NAMALWA (cell line): ENCODE measurements around the gene GPC2.
"Not testable (repeated sequence)": the region's sequence is repeated elsewhere in the genome, so short reads cannot be mapped to it uniquely, and the experiment has no call there.

Experiments
- DNase-seq: peaks from one replicate; pipeline ENCODE4 v3.0.0-alpha.2; 2015; ENCODE audit warnings: low spot score

GPC2 gene

DNA sequence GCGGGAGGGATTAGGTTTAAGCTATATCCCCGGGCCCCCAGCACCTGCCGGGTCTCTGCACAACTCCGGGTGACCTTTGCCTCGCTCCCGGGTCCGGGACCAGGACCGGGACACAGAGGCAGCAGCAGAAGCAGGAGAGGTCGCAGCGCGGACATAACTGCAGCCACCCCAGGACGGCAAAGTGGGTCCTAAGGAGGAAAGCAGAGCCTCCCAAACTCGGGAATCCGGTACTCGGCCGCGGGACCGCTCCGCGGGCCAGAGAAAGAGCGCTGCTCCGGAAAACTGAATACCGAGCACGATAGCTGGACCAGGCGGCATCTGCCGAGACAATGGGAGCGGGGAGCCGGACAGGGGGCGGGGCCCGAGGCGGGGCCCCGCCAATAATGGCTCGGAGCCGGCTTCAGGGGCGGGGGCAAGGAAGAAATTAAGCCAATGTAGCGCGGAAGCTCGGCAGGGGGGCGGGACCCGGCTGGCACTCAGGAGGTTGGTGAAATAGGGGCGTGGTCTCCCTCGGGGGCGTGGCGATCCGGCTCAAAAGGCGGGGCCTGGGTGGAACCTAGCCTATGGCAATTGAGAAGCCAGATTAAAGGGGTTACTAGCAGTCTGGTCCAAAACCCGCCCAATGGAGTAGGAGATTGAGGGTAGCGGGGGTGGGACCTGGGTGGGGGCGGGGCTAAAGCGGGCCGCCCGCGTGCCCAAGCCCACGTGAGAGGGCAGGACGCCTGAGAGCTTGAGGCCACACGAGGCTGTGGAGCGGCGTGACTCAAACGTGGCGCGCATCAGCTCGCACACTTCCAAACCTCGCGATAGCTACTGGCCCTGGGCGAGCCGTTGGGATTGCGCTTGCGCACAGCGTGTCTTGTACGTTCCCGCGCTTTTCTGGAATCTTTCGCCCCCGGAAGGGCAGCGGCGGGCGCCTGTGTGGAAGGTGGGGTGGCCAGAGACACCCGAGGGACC lies at the start of gene GPC2, which contains the start of gene STAG3:
GPC2 (minus strand) TSS at position 337 of the 957 bp plus-strand sequence; CDS start at position 155, 182 bp downstream.
STAG3 (plus strand) TSS at position 874 of the 957 bp plus-strand sequence. CDS start 2,639 bp downstream, outside the sequence.
- peak; percentile 100 for DNase-seq

GRCh38 chr7:100224891-100225290 lies 47.7 kb upstream of the GPC2 start:
- not testable (repeated sequence) for DNase-seq

DNA sequence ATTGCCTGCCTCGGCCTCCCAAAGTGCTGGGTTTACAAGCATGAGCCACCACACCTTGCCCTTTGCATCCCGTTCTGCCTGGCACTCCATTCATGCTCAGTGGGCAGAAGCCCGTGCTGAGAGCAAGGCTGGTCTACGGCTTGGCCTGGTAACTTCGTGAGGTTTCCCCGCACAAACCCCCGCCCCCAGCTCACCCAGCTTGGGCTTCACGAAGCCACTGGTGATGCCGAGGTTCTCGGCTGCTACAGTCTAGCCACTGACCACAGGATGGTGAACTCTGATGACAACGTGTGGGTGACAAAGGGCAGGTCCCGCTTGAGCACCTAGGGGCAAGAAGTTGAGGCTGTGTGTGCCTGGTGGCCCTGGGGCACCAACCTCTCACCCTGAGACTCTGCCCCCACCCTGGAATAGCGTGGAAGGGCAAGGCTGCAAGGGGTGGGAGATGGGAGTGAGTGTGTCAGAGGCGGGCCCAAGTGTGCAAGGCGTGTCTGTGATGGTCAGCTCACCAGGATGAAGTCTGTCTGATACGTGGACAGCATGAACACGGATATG lies 46.3 kb upstream of the GPC2 start:
- DNase-seq = not testable (repeated sequence)

- no peak for DNase-seq
These were observed 45.4 kb upstream of the GPC2 start for GRCh38 chr7:100222445-100223132.

DNA sequence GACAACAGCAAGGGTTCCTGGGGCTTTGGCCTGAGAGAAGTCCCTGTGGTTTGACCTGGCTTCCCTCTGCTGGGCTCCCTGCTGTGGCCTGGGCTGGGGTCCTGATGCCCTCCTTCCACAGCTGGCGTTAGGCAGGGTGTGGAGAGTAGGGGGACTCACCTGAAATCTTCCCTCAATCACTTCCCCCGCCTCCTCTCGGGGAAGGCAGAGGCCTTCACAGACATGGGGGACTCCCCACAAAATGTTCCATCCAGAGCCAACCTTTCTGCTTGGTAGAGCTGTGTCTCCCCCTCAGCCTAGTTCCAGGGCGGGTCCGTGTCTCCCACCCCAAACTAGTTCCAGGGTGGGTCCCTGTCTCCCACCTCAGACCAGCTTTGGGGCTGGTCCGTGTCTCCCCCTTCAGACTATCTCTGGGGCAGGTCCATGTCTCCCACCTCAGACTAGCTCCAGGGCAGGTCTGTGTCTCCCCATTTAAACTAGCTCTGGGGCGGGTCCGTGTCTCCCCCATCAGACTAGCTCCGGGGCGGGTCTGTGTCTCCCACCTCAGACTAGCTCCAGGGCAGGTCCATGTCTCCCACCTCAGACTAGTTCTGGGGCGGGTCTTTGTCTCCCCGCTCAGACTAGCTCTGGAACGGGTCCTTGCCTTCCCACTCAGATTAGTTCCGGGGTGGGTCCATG lies 44.7 kb upstream of the GPC2 start:
- DNase-seq = no peak

GRCh38 chr7:100221231-100221718 lies 44.1 kb upstream of the GPC2 start:
- DNase-seq = peak; percentile 93

- DNase-seq = no peak
These were observed 43.5 kb upstream of the GPC2 start for GRCh38 chr7:100220586-100221230.

GRCh38 chr7:100219801-100220585 lies 42.8 kb upstream of the GPC2 start, which contains the start of gene PVRIG:
Gene PVRIG (plus strand): TSS chr7:100219949. CDS start chr7:100219971, 22 bp downstream.
- peak; percentile 46 for DNase-seq

DNA sequence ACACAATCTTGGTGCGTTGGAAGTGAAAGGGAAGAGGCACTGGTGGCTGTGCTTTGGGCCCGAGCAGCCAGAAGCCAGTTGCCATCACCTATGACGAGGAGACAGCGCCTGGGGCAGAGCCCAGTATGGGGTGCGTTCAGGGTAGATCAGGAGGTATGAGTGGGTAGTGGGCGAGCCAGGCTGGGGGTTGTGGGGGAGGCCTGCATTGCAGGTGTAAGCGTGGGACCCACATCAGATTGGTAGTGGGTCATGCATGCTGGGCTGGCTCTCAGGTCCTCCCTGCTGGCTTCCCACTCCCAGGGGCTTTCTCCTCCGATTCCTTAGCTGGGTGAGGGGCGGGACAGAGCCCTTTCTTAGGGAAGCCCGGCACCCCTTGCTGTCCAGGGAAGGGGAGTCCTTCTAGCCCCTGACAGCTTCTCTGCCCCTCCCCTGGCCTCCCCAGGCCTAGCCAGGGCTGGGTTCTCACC lies 42.1 kb upstream of the GPC2 start:
- DNase-seq = peak; percentile 58

DNA sequence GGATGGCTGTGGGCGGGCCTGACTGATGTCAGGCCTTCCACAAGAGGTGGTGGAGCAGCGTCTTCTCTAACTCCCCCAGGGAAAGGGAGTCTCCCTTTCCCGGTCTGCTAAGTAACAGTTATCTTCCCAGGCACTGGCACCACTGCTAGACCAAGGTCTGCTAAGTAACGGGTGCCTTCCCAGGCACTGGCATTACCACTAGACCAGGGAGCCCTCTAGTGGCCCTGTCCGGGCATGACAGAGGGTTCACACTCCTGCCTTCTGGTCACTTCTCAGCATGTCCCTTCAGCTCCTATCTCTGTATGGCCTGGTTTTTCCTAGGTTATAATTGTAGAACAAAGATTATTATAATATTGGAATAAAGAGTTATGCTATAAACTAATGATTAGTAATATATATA lies 40.8 kb upstream of the GPC2 start:
- DNase-seq = peak; percentile 81

GRCh38 chr7:100215895-100216294 lies 38.7 kb upstream of the GPC2 start:
- DNase-seq = no peak

DNA sequence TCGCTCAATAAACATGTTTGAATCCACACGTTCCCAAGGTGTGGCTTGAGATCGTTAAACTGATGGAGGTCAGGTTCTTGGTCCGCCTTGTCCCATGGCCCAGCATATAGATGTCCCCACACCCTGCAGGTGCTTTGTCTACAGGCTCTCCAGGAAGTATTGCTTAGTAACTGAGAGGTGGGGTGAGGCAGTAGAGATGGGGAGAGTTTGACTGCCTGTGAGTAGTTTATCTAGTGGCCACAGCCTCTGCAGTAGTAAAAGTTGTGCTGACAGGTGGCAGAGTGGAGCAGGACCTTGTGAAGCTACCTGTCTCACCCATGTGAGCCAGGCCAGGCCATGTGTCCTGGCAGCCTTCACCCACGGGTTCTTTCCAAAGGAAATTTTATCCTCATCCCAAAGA lies 37.2 kb upstream of the GPC2 start:
- not testable (repeated sequence) for DNase-seq

DNA sequence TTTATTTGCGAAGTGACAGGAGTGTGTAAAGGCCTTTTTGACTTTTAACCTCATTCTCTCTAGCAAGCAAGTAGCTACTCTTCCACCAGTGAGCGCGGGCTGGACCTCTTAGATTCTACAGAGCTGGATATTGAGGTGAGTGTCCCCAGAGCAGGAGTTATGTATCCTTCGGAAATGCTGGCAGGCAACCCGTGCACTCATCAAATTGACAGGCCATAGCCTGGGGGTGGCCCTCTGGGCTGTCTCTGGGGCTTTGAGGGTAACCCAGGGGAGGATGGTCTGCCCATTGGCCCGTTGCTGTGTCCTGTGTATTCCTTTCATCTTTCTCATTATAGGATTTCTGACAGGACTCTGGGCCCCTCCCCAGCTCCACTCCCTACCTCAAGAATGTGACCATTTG lies 36.5 kb upstream of the GPC2 start:
- DNase-seq = no peak

DNA sequence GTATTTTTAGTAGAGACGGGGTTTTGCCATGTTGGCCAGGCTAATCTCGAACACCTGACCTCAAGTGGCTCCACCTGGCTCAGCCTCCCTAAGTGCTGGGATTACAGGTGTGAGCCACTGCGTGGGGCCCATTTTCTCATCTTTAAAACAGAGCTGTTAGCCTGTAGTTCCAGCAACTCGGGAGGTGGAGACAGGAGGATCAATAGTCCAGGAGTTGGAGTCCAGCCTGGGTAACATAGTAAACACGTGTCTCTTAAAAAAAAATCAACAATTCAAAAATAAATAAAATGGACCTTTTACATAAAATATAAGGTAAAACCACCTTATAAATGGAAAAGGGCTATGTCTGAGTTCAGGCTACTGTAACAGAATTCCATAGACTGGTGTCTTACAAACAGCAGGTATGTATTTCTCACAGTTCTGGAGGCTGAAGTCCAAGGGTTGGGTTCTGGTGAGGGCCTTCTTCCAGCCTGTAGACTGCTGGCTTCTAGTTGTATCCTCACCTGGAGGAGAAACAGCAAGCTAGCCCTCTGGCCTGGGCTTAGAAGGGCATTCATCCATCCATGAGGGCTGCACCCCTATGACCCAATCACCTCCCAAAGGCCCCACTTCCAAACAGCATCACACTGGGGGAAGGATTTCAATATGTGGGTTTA lies 35.6 kb upstream of the GPC2 start:
- DNase-seq = no peak

DNA sequence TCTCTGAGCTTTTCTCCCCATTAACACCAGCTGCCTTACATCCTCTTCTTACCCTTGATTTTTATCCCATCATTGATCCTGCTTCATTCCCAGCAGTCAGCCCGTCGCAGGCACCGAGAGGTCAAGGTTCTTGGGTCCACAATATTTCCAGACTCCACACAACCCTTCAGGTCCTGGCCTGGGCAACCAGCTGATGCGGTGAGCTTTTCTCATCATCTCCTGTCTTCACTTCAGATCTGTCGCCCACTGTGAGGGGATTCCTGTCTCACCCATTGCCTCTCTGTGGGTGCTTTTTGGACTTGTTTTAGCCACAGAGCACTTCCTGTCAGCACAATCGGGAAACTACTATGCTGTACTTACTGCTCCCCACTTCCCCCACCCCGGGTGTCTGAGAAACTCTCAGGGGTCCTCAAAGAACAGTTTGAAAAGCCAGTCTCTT lies 34.2 kb upstream of the GPC2 start:
- DNase-seq = peak; percentile 33

GRCh38 chr7:100210805-100211204 lies 33.6 kb upstream of the GPC2 start:
- no peak for DNase-seq

- DNase-seq = no peak
These were observed 32.3 kb upstream of the GPC2 start for GRCh38 chr7:100209493-100209892.

DNA sequence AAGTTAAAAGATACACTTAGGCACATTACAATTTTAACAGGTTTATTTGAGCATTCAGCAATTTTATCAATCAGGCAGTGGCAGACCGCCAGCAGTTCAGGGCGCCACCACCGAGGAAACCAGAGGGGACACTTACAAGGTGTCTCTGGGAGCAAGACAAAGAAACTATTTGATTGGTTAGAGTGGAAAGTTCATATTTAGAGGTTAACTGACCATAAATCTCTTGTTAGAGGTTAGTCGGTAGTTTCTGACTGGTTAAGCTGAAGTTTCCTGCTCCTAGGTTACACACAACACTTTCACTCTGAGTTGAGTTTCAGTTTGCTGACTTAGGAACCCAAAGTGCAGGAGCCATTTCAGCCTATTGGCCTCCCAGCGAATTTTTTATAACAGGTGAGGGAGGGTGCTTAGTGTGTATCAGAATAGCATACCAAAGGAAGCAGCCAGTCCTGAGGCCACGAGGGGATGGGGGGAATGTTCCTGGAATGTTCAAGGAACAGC lies 31.8 kb upstream of the GPC2 start:
- no peak for DNase-seq

GRCh38 chr7:100204454-100204853 lies 27.3 kb upstream of the GPC2 start:
- no peak for DNase-seq
